Stomach (tissue), 9 donors: Measurements from ENCODE around the gene PLD4. TPM values are rescaled to one million over a fixed set of nuclear protein-coding genes. Genes with fewer than 3 reads are reported as not detected.

Experiments
- DNase-seq, 2 donors: peaks; one replicate each; pipeline versions ENCODE4 v3.0.0 to v3.0.0-alpha.2; 2013 to 2019
- H3K27ac ChIP-seq, 5 donors: fragments of 200-600 bp in 4 of 5; sonication (generic) in 4 of 5; one replicate each; pipeline ENCODE4 v1.5.1; 2013 to 2019; ENCODE audit warnings: mild to moderate bottlenecking in 1 of 5, moderate library complexity in 1 of 5
- H3K27me3 ChIP-seq, 3 donors: fragments of 200-600 bp; sonication (generic); one replicate each; pipeline ENCODE4 v1.5.1; 2017 to 2019; ENCODE audit warnings: mixed run types in 1 of 3
- H3K36me3 ChIP-seq, 4 donors: fragments of 200-600 bp; sonication (generic); 1 replicate in 3 of 4; 2 replicates in 1 of 4; pipeline ENCODE4 v1.5.1; 2016 to 2019
- H3K4me1 ChIP-seq, 4 donors: fragments of 200-600 bp; sonication (generic); one replicate each; pipeline ENCODE4 v1.5.1; 2016 to 2019
- H3K4me3 ChIP-seq, 4 donors: fragments of 200-600 bp; sonication (generic) in 3 of 4; one replicate each; pipeline ENCODE4 v1.5.1; 2016 to 2019; ENCODE audit warnings: mild to moderate bottlenecking in 1 of 4
- H3K9me3 ChIP-seq, 4 donors: fragments of 200-600 bp; sonication (generic); one replicate each; pipeline ENCODE4 v1.5.1; 2016 to 2019
- EP300 ChIP-seq: sonication (generic); formaldehyde crosslinking; IDR thresholded peaks from one replicate; pipeline ENCODE4 v1.6.1; 2017; ENCODE audit warnings: antibody characterized with exemption
- POLR2A ChIP-seq, 4 donors: fragments of 450-650 bp; IDR thresholded peaks; one replicate each; pipeline ENCODE4 v1.6.1; 2016; ENCODE audit warnings: antibody characterized with exemption in 4 of 4, control low read depth in 2 of 4, mild to moderate bottlenecking in 1 of 4, moderate library complexity in 1 of 4
- POLR2AphosphoS5 ChIP-seq, 3 donors: sonication (generic); formaldehyde crosslinking; IDR thresholded peaks; one replicate each; pipeline ENCODE4 v1.6.1; 2016; ENCODE audit warnings: antibody characterized with exemption in 3 of 3
- WGBS, 5 donors: extraction: QIAGEN DNeasy Blood & Tissue Kit in 3 of 5; methylation state at CpG; one replicate each; pipeline versions ENCODE4 v1.1.5 to v1.1.7; 2013 to 2018; 5-methylcytosine and 5-hydroxymethylcytosine counted together
- intact Hi-C: fragments of 100-400 bp; cut with DNase I; formaldehyde crosslinking; loops from one replicate; pipeline ENCODE4 v1.15.1; 2023; ENCODE audit warnings: low total_unique reads
- polyA plus RNA-seq, 3 donors: library from polyadenylated mRNA; stranded (reverse); fragments of 200-250 nt; gene quantifications; one replicate each; pipeline ENCODE4 v1.2.3, GENCODE V29; 2013
- total RNA-seq, 5 donors: library from RNA; depleted of rRNA; stranded (reverse); fragments of >200 nt; gene quantifications; one replicate each; pipeline versions ENCODE4 v1.1.0 to v1.2.3, GENCODE V29; 2014 to 2016
- TF ChIP-seq, protein P1 (sequence below), 7 experiments: fragments of 450-650 bp in 4 of 7; fragments of 200-600 bp in 3 of 7; sonication (generic) in 3 of 7; IDR thresholded peaks; one replicate each; pipeline ENCODE4 v1.5.1; 2016 to 2019; ENCODE audit warnings: antibody characterized with exemption in 7 of 7, control low read depth in 2 of 7, mild to moderate bottlenecking in 1 of 7
- donor health status: healthy with polysubstance abuse.
- donor health status: Bipolar disorder and iron deficiency.
- donor health status: healthy.

Gene PLD4
- total and polyA plus RNA-seq, 8 donors: 0.14 to 2.6 (median 1.2) TPM; not detected in 4

DNA sequence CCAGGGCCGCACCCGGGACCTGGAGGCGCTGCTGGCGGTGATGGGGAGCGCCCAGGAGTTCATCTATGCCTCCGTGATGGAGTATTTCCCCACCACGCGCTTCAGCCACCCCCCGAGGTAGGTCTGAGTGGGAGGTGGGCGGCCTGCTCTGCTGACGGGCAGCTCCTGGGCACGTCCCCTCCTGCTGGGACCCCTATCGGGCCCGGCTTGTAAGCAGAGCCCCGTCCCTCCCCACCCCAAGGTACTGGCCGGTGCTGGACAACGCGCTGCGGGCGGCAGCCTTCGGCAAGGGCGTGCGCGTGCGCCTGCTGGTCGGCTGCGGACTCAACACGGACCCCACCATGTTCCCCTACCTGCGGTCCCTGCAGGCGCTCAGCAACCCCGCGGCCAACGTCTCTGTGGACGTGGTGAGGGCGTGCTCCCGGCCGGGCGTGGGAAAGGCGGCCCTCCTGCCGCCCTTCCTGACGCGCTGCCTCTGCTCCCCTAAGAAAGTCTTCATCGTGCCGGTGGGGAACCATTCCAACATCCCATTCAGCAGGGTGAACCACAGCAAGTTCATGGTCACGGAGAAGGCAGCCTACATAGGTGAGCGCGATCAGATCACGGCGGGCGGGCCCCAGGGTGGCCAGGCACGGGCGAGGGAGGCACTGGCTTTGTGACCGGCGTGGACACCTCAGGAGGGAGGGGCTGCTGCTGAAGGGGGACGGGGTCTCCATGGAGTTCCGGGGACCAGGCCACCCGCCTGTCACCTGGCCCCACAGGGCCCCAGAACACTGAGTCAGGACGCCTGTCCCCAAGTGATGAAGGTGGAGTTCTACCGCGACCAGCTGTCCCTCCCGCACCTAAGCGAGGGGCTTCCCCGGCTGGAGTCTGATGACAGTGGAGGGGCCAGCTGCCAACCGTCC is 7.3 kb downstream of the PLD4 start:
- peaks cover 0 to 47% (median 12%) of the 10 kb centered on the region in 3 donors for H3K27me3 ChIP-seq
- H3K4me1 ChIP-seq: peaks cover 11 to 34% (median 26%) of the 10 kb centered on the region in 4 donors
- peak overlapping the region; percentile 55 to 70 (median 62) for H3K4me3 ChIP-seq
- no peaks in the 10 kb centered on the region for H3K9me3 ChIP-seq
- intact Hi-C loops: no loop called here
- TF ChIP-seq EP300 (no peak), POLR2AphosphoS5 (IDR thresholded peaks at IDR 0.05) (no peak), POLR2A (IDR thresholded peaks at IDR 0.05) (no peak)
- TF ChIP-seq, protein P1, sequence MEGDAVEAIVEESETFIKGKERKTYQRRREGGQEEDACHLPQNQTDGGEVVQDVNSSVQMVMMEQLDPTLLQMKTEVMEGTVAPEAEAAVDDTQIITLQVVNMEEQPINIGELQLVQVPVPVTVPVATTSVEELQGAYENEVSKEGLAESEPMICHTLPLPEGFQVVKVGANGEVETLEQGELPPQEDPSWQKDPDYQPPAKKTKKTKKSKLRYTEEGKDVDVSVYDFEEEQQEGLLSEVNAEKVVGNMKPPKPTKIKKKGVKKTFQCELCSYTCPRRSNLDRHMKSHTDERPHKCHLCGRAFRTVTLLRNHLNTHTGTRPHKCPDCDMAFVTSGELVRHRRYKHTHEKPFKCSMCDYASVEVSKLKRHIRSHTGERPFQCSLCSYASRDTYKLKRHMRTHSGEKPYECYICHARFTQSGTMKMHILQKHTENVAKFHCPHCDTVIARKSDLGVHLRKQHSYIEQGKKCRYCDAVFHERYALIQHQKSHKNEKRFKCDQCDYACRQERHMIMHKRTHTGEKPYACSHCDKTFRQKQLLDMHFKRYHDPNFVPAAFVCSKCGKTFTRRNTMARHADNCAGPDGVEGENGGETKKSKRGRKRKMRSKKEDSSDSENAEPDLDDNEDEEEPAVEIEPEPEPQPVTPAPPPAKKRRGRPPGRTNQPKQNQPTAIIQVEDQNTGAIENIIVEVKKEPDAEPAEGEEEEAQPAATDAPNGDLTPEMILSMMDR (IDR thresholded peaks at IDR 0.05): no peak
- peak in 1 of 2 donors; percentile 50 for DNase-seq
- peak overlapping the region in 2 of 5 donors; percentile 50 to 83 for H3K27ac ChIP-seq
- 22 to 44% (median 42%) methylated on average over 21 to 64 of the region's 64 CpGs for WGBS, 5 donors
- H3K36me3 ChIP-seq: no peaks in the 10 kb centered on the region

DNA sequence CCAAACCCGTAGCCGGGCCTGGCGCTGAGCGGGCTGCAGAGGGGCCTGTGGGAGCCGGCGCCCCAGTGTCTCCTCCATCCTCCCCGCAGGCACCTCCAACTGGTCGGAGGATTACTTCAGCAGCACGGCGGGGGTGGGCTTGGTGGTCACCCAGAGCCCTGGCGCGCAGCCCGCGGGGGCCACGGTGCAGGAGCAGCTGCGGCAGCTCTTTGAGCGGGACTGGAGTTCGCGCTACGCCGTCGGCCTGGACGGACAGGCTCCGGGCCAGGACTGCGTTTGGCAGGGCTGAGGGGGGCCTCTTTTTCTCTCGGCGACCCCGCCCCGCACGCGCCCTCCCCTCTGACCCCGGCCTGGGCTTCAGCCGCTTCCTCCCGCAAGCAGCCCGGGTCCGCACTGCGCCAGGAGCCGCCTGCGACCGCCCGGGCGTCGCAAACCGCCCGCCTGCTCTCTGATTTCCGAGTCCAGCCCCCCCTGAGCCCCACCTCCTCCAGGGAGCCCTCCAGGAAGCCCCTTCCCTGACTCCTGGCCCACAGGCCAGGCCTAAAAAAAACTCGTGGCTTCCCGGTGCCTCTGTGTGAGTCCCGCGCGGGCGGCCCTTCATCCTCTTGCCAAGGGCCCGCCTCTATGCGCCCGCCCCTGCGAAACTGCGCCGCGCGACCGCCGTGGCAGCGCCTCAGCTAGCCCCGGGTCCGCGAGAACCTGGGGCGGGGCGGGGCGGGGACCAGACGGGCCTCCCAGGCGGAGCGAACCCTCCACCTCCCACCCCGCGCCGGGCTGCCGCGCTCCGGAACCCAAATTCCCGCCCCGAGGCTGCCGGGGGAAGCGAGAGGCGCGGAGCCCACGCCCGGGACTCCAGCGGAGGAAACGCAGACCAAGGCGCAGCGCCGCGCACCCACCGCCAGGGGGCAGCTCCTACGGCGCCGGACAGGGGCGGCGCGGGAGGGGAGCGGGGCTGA is 8.3 kb downstream of the PLD4 start:
- peaks cover 11 to 27% (median 26%) of the 10 kb centered on the region in 4 donors for H3K4me1 ChIP-seq
- intact Hi-C loops: no loop called here
- H3K27me3 ChIP-seq: peaks cover 0 to 38% (median 12%) of the 10 kb centered on the region in 3 donors
- H3K4me3 ChIP-seq: peak overlapping the region; percentile 55 to 70 (median 62)
- no peaks in the 10 kb centered on the region for H3K36me3 ChIP-seq
- peak; percentile 88 to 95 for DNase-seq
- H3K9me3 ChIP-seq: no peaks in the 10 kb centered on the region
- 5 to 12% (median 8%) methylated on average over 42 to 100 of the region's 100 CpGs for WGBS, 5 donors
- H3K27ac ChIP-seq: peak overlapping the region in 3 of 5 donors; percentile 50 to 83 (median 67)
- TF ChIP-seq EP300: no peak
- peak; percentile 15 to 55 (median 45) for TF ChIP-seq POLR2AphosphoS5 (IDR thresholded peaks at IDR 0.05)
- TF ChIP-seq, protein P1 (IDR thresholded peaks at IDR 0.05): peak in 5 of 7 experiments; percentile 53 to 91 (median 86)
- no peak for TF ChIP-seq POLR2A (IDR thresholded peaks at IDR 0.05)

DNA sequence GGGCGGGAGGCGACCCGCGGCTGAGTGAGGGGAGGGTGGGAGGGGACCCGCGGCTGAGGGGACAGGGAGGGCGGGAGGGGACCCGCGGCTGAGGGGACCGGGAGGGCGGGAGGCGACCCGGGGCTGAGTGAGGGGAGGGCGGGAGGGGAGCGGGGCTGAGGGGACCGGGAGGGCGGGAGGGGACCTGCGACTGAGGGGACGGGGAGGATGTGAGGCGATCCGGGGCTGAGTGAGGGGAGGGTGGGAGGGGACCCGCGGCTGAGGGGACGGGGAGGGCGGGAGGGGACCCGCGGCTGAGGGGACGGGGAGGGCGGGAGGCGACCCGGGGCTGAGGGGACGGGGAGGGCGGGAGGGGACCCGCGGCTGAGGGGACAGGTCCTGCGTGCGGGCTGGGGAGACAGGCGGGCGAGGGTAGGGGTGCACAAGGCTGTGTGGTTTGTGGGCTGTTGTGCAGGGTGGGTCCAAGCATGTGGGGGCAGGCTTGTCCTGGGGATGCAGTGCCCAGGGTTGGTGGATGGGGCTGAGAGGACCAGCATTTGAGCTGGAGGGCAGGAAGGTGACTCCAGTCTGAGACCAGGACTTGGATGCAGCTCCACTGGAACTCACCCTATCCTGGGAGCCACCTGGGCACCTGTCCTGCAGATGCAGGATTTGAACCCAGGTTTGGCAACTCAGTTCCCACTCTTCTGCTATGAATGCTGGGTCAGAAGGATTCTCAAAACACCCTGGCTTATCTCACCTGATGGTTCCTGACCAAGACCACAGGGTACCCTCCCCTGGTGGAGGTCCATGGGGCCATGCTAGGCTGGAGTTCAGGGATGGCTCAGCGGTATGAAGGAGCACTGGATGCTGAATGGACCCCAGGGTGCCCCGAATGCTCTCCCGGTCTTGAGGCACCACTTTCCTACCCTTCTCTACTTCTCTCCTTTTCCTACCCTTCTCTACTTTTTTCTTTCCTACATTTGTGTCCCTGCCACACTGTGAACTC is 9.4 kb downstream of the PLD4 start:
- 13 to 64% (median 16%) methylated on average over 3 to 41 of the region's 42 CpGs for WGBS, 5 donors
- no peak for DNase-seq
- H3K9me3 ChIP-seq: no peaks in the 10 kb centered on the region
- H3K27me3 ChIP-seq: peaks cover 0 to 33% (median 12%) of the 10 kb centered on the region in 3 donors
- peaks cover 11 to 27% (median 26%) of the 10 kb centered on the region in 4 donors for H3K4me1 ChIP-seq
- TF ChIP-seq POLR2AphosphoS5 (IDR thresholded peaks at IDR 0.05) (no peak), EP300 (no peak), POLR2A (IDR thresholded peaks at IDR 0.05) (no peak)
- TF ChIP-seq, protein P1 (IDR thresholded peaks at IDR 0.05): no peak
- peaks cover 0 to 3% (median 0%) of the 10 kb centered on the region in 4 donors for H3K36me3 ChIP-seq
- H3K27ac ChIP-seq: peak overlapping the region in 2 of 5 donors; percentile 67 to 83
- peak overlapping the region; percentile 55 to 70 (median 62) for H3K4me3 ChIP-seq
- intact Hi-C loops: no loop called here
